Left renal cortex interstitium (tissue), 4 donors: Measurements from ENCODE around the gene NEXN. TPM values are rescaled to one million over a fixed set of nuclear protein-coding genes. Genes with fewer than 3 reads are reported as not detected.
"Not testable (repeated sequence)": the region's sequence is repeated elsewhere in the genome, so short reads cannot be mapped to it uniquely, and the experiment has no call there.

ENCODE experiments used
- DNase-seq, 4 donors: peaks; one replicate each; pipeline ENCODE4 v3.0.0-alpha.2; 2013; ENCODE audit warnings: low read depth in 4 of 4, low spot score in 2 of 4, missing footprints in 1 of 4
- polyA plus RNA-seq, 4 donors: library from polyadenylated mRNA; unstranded; fragments of 120-200 nt; gene quantifications; one replicate each; pipeline ENCODE4 v1.2.1, GENCODE V29; 2013; ENCODE audit not compliant: insufficient read length in 4 of 4

The NEXN gene
- polyA plus RNA-seq, 4 donors: 11.0 to 16.1 (median 13.7) TPM

DNA sequence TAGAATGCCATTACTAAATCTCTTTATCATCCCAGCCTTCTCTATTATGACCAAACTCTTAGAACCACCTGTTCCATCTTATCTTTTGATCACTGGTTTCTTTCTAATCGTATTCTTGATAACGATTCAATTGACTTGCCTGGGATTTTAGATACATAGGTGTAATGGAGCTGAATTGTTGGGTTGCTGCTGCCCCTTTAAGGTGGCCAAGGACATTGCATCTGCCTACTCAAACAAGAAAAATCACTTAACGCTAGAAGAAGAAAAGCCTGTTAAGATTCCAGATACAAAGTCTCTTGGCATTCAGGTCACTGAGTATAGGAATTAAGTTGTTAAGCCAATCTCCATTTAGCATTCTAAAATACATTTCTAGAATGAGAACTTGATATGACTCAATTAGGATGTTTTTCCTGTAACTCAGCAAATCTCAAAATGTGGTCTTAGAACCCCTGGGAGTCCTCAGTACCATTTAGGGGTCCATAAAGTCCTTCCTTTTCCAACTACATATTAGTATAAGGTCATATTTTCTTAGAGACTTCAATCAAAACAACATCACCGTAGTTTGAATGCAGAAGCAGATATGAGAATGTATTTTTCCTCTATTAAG, 12.4 kb downstream of the NEXN start:
- no peak for DNase-seq

DNA sequence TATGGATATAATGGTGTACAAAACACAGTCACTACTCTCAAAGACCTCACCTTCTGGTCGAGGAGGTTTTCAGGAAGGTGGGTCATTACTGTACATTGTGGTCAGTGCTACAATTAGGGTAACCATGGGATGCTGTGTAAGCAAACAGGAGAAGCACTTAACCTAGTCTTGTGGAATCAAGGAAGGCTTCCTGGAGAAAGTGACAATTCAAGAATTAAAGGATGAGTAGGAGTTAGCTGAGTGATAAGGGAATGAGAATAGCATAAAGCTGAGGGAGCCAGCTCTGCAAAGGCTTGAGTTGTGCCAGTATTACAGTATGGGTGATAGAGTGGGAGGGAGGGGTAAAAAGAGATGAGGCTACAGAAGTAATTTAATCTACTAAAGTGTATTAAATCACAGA, 17.2 kb downstream of the NEXN start:
- DNase-seq: no peak

DNA sequence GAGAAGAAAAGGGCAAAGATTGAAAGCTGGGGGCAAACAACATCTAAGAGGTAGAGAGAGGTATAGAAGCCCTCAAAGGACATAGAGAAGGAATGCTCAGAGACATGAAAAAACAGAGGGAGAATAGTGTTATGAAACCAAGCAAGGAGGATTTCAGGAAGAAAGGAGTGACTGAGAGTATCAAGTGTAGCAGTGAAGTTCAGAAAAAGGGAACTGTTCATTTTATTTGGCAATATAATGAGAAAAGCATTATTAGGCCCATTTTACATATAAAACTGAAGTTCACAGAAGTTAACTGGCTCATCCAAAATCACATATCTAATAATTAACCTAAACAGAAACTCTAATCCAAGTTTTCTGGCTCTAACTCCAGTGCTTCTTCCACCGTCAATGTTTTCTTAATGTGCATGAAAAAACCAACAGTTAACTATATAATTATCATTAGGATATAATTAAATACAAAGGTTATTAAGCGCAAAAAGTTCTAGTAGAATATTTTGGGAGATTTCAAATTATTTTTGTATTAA, 17.7 kb downstream of the NEXN start:
- no peak for DNase-seq

DNA sequence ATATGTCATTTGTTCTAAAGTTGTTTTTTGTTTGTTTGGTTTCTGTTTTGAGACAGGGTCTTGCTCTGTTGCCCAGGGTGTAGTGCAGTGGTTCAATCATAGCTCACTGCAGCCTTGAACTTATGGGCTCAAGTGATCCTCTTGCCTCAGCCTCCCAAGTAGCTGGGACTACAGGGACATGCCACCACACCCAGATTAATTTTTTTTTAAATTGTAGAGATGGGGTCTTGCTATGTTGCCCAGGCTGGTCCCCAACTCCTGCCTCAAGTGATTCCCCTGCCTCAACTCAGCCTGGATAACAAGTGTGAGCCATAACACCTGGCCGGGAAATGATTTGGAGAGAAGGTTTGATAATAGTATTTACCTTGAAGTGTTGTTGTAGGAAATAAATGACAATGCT, 18.2 kb downstream of the NEXN start:
- no peak for DNase-seq

DNA sequence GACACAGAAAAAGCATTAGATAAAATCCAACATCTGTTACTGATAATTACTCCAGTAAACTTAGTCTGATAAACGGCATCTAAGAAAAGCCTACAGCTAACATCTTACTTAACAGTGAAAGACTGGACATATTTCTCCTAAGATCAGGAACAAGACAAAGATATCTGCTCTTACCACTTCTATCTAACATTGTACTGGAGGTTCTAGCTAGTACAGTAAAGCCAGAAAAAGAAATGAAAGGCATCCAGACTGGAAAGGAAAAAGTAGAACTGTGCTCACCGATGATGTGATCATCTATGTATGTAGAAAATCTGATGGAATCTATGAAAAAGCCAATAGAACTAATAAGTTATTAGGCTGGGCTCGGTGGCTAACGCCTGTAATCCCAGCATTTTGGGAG, 21.7 kb downstream of the NEXN start:
- no peak for DNase-seq

DNA sequence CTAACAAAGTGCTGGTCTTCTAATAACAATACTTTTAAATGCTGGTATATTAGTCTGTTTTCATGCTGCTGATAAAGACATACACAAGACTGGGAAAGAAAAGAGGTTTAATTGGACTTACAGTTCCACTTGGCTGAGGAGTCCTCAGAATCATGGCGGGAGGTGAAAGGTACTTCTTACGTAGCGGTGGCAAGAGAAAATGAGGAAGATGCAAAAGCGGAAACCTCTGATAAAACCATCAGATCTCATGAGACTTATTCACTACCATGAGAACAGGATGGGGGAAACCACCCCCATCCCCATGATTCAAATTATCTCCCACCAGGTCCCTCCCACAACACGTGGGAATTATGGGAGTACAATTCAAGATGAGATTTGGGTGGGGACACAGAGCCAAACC, 30.5 kb downstream of the NEXN start:
- DNase-seq: not testable (repeated sequence)

DNA sequence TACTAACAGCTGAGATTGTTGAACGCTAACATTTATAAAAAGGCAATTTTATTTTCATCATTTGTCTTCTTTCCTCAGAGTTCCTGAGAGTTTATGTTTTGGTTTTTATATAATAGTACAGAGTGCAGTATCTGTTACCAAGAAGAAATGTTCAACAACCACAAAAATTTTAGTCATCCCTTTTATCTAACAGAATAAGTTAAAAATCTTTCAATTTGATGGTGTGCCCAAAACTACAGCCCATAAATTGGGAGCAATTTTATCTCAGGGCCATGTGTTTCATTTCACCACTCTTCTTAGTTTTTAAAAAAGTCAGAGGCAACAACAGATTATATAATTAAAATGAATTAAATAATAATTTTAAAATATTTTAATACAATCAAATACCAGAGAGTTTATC, 37.1 kb downstream of the NEXN start:
- DNase-seq: no peak

DNA sequence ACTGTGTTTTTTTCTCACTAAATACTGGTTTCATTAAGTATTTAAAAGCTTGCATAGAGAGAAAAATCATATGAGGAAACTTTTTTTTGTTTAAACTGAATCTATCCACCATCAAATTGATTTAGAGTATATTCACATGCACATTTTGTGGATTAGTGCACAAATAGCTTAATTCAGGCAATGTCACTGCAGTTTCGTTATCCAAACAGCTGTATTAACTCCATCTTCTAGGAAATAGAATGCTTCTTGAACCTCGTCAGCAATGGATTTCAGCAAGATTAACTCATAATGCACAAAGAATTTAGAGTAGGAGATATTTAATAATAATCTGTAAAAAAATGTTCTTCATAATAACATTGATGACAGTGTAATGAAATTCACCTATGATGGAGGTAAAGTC, 37.5 kb downstream of the NEXN start:
- DNase-seq: no peak

DNA sequence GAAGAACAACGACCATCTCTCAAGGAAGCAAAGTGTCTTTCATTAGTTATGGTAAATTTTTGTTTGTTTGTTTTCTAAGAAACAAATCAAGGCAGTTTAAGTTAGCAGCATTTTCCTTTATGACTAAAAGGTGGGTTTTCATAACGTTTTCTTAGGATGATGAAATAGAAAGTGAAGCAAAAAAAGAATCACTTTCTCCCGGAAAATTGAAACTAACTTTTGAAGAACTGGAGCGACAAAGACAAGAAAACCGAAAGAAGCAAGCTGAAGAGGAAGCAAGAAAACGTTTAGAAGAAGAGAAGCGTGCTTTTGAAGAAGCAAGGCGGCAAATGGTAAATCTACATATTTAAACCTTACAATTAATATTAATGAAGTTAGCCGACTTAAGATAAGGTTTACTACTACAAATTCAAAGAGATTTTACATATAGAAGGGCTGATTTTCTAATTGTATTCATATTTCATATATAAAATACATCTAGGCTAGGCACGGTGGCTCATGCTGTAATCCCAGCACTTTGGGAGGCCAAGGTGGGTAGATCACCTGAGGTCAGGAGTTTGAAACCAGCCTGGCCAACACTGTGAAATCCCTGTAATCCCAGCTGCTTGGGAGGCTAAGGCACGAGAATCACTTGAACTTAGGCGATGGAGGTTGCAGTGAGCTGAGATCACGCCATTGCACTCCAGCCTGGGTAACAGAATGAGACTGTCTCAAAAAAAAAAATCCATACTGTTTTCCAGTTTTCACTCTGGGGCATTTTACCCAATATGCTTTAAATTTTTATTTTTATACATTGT, 38.3 kb downstream of the NEXN start:
- DNase-seq: no peak

DNA sequence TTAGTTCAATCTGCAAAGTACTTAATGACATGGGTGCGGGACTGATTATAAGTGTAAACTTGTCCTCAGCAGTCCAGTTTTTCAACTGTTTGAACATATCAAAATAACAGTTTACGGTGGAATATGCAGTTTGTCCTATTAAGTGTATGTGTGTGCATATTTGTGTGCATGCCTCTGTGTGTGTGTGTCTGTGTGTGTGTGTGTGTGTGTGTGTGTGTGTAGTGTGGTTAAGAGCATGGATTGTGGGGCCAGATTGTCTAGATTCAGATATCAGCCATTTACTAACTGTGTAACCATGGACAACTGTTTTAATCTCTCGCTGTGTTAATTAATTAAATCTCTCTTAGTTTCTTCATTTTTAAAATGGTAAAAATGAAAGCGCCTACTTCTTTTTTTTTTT, 39.0 kb downstream of the NEXN start:
- DNase-seq: no peak

DNA sequence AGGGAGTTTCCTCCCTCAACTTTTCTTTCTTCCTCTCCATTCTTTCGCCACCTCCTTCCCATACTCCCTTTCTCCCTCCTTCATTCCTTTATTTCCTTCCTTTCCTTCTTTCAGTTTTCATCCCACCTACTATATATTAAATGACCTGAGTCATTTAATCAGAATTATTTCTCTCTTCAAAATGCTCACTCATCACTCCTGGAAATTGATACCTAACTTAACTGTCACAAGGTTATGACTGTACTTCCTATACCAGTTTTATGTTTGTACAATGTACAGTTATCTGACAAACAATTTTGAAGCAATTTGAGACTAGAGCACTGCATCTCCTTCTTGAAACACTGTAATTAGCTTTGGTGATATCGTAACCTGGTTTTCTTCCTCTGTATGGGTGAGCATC, 41.4 kb downstream of the NEXN start:
- no peak for DNase-seq

DNA sequence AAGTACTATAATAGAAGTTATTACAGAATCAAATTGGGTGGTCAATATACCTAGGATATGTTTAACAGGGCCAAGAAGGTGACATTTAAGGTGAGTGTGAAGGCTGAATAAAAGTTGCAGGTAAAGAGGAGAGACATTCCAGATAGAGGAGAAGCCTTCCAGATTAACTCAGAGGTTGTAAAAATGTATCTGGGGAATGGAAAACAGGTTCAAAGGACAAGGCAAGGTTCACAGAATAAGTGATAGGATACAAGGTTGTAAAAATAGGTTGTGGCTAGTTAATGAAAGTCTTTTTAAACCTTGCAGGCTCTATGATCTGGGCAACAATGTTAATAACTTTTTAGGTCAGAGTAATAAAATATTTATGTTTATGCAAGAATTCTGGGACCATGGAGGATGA, 50.2 kb downstream of the NEXN start:
- no peak for DNase-seq

DNA sequence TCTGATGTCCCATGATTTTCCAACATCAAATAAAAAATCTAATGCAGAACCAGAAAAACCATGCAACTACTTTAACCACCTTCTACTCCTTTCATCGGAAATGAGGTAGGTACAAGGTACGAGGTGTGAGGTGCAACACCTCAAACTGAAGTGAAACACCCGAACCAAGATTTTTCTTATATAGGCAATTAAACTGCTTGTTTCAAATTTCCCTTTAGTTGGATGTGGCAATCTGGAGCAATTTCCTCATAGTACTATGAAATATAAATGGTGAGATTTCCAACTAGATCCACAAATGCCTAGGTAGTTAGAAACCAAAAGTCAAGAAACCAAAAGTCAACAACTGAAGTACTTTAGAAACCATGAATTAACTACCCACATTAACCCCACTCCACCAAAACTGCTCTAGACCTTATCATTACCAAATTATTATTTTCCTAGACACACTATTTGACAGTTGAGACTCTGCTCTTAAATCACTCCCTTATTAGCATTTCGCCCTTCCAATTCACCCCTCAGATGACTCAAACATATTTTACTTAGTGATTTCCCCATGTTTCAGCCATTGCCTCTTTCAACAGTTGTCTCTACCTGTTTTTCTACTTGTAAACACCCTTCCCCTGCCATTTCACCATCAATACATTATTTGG, 52.6 kb downstream of the NEXN start:
- DNase-seq: no peak

DNA sequence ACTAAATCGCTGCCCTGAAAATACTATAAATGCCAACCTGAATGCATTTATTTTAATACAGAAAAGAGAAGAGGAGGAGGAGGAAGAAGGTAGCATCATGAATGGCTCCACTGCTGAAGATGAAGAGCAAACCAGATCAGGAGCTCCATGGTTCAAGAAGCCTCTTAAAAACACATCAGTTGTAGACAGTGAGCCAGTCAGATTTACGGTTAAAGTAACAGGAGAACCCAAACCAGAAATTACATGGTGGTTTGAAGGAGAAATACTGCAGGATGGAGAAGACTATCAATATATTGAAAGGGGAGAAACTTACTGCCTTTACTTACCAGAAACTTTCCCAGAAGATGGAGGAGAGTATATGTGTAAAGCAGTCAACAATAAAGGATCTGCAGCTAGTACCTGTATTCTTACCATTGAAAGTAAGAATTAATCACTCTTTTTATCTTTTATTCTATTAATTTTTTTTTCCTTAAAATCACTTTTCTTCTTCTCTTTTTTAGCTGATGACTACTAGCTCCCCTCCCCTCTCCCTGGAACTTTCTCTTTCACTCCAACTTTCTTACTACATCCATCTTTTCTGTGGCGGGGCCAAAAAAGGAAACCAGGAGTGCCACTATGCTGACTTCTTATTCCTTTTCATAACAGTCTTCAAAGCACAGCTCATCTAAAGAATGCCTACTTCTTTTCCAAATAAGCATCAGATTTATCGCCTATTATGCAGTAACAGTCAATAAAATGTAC, 54.1 kb downstream of the NEXN start:
- no peak for DNase-seq

DNA sequence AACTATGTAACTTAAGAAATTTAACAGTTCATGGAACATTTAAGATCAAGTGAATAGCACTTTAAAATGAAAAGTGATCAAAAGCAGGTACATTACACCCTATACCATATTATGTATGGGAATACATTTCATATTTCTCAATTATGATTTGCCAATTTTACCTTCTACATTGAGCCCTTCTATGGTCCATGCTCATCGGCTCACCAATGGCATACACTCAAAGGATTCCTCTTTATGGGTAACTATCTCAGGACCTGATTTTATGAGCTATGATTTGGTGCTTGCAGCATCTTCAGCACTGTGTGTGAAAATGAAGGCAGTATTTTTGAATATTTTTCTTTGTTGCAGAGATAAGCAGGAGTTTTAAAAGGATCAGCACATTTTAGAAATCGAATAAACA, 56.9 kb downstream of the NEXN start:
- DNase-seq: no peak

DNA sequence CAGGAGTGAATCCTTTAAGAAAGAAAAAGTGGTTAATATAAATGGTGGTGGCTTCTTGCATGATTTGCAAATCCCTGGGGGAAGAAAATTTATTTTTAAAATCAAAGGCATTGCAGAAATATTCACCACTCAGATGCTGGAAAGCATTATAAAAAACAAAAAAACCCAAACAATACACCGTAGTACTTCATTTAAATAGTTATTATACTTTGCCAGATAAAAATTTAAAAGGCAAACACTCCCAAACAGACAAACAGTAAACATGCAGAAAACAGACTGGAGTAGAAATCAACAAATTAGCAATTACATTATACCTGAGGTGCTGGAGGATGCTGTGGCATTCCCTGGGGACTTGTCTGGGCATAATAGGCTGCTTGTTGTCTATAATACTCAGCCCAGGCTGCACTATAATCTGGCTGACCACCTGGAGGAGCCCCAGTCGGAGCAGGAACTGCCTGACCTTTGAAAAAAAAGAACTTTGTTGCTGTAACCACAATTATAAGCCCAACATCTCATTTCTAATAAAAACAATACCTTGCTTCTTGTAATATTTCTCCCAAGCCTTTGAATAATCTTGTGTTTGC, 60.5 kb downstream of the NEXN start:
- no peak for DNase-seq

DNA sequence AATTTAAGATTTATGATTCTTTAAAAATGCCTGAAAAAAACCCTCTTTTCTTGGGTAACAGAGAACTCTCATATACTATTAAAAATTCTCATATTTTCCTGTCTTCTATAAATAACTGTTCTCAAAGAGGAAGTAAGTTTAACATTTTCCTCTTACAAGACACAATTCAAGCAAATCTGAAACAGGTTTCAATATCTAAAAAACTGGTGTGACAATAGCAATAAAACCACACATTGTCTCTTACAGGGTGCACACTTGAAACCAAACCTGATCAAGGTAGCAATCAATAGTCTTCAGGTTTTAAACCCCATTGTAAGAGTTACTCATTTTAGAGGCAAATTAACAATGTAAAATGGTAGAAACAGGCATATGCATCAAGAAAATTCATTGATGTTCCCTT, 62.4 kb downstream of the NEXN start:
- no peak for DNase-seq

DNA sequence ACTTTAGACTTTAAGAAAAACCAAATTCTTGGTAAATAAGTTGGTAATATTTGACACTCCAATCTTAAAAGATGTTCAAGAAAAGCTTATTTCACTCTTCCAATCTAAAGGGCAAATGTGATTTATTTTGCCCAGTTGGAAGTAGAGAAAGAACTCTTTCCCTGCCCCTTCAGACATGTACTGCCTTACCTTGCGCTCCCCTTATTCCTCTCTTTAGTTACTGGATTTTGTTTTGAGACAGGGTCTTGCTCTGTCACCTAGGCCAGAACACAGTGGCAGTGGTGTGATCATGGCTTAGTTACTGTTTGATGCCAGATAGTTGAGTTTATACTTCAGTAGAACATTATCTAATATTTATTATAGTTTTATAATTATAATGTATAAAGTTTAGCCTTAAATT, 62.9 kb downstream of the NEXN start:
- DNase-seq: no peak

DNA sequence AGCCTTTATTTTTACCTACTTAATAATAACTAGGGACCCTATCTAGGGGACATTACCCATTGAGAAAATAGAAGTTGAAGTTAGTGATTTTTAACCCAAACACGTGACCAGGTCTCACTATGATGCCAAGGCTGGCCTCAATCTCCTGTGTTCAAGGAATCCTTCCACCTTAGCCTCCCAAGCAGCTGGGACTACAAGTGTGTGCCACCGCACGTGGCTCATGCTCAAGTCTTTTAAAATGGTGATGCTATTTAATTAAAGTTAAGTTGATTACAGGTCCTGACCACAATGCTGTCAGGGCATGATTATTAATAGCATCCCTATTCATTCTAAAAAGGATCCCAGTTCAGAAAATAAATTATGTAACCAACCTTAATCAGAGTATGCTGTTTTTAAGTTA, 65.5 kb downstream of the NEXN start:
- no peak for DNase-seq

DNA sequence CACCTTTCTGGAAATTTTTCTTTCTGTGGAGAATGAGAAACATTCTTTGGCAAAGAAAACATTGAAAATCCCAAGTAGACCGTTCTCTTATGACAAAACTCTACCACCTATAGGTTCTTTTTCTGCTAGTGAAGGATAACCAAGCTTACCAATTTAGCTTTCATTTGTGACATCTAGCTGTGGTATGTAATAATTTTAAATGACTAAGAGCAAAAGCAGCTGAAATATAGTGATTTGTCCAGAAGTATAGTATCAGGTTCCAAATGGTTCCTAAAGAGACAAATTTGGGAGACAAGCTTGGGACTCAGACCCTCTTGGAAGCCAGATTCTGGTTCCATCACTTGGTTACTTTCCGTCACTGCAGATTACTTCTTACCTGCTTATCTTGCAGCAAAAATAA, 66.1 kb downstream of the NEXN start:
- DNase-seq: no peak

DNA sequence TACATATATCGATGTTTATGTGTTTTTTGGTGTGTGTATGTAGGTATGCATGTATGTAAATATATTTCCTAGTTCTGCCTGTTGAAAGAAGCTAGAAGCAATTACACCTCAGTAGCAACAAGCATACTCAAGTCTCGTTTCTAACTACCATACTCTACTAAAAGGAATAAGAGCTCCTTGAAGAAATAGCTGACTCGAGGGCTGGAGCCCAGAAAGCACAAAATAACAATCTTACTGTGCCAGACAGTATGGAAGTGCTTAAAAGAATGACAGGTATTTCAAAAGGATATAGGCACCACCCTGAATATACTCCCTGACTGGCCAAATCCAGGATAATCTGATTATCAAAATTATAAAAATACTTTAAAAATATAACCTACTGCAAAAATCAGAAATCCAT, 67.3 kb downstream of the NEXN start:
- no peak for DNase-seq
